ENCODE data around the gene DMXL2. TPM values are rescaled to one million over a fixed set of nuclear protein-coding genes. Genes with fewer than 3 reads are reported as not detected.

DMXL2 gene
- total RNA-seq, 1 experiment from 2014 or later: 10.9 TPM

DNA sequence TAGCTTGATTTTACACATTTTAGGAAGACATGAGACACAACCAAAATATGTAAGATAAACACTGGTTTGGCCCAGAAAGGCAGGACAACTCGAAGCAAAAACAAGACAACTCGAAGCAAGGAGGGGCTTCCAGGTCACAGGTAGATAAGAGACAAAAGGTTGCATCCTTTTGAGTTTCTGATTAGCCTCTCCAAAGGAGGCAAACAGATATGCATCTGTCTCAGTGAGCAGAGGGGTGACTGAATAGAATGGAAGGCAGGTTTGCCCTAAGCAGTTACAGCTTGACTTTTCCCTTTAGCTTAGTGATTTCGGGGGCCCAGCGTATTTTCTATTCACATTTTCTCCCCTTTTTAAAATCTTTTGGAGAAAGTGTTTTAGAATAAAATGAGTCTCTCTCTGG is 206.4 kb downstream of the DMXL2 start:
- no peak for ATAC-seq
- Histone ChIP-seq H3F3A (ENCODE audit: low read length, unreplicated experiment) (no peaks in the 10 kb centered on the region), H3K4me2 (ENCODE audit: low read length) (no peak overlapping the region), H2AFZ (ENCODE audit: low read length) (no peak overlapping the region), H3K27me3 (ENCODE audit: low read length) (no peaks in the 10 kb centered on the region), H3K4me3 (ENCODE audit: low read length) (no peak overlapping the region), H3K4me1 (ENCODE audit: insufficient read depth, low read length) (no peaks in the 10 kb centered on the region), H3K79me2 (ENCODE audit: low read length) (no peaks in the 10 kb centered on the region), H3K9ac (ENCODE audit: low read length) (no peak overlapping the region), H3K9me3 (ENCODE audit: low read length) (no peaks in the 10 kb centered on the region), H3K36me3 (ENCODE audit: low read depth, low read length) (no peaks in the 10 kb centered on the region), H3K9me2 (replicated peaks; ENCODE audit: low read length) (no peaks in the 10 kb centered on the region), H3K27ac (ENCODE audit: low read length) (no peak overlapping the region), H4K20me1 (ENCODE audit: low read length) (no peaks in the 10 kb centered on the region)
- no TSS peak for BruUV-seq (replicated peaks)
- no peak for DNase-seq
- POLR2A ChIA-PET (ENCODE audit: unreplicated experiment): no interaction called here
- TF ChIP-seq CTCF (conservative IDR thresholded peaks at IDR 0.05; ENCODE audit: low read depth, low read length) (no peak), EZH2 (IDR thresholded peaks at IDR 0.05; ENCODE audit: low read length, unreplicated experiment) (no peak), EZH2phosphoT487 (IDR thresholded peaks at IDR 0.05; ENCODE audit: borderline replicate concordance, low read length) (no peak)
- intact Hi-C loops (cut with micrococcal nuclease): no loop called here
- CTCF ChIA-PET: no interaction called here

DNA sequence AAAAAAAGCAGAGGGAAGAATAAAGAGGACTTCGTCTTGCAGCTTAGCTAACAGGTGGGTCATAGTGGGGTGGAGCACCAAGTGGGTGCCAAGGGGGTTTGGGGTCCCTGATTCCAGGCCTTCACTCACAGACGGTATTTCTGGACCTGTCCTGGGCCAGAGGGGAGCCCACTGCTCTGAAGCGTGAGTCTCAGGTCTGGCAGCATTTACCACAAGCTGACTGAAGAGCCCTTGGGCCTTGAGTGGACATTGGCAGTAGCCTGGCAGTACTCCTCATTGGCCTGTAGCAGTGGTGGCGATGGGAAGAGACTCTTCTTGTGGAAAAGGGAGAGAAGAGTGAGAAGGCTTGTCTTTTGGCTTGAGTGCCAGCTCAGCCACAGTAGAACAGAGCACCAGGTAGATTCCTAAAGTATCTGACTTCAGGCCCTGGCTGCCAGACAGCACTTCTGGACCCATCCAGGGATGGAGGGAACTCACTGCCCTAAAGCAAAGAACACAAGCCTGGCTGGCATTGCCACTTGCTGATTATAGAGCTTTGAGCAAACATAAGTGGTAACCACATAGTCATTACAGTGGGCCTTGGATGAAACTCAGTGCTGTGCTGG is 208.2 kb downstream of the DMXL2 start:
- no peak overlapping the region for H3K4me2 ChIP-seq (ENCODE audit: low read length)
- CTCF ChIA-PET: no interaction called here
- no peak for DNase-seq
- H3F3A ChIP-seq (ENCODE audit: low read length, unreplicated experiment): no peaks in the 10 kb centered on the region
- no peaks in the 10 kb centered on the region for H3K79me2 ChIP-seq (ENCODE audit: low read length)
- no peak overlapping the region for H3K4me3 ChIP-seq (ENCODE audit: low read length)
- H3K36me3 ChIP-seq (ENCODE audit: low read depth, low read length): no peaks in the 10 kb centered on the region
- intact Hi-C loops (cut with micrococcal nuclease): no loop called here
- H4K20me1 ChIP-seq (ENCODE audit: low read length): no peaks in the 10 kb centered on the region
- POLR2A ChIA-PET (ENCODE audit: unreplicated experiment): no interaction called here
- H3K27ac ChIP-seq (ENCODE audit: low read length): no peak overlapping the region
- H3K9ac ChIP-seq (ENCODE audit: low read length): no peak overlapping the region
- BruUV-seq (replicated peaks): no TSS peak
- H3K4me1 ChIP-seq (ENCODE audit: insufficient read depth, low read length): no peaks in the 10 kb centered on the region
- H2AFZ ChIP-seq (ENCODE audit: low read length): no peak overlapping the region
- TF ChIP-seq EZH2 (IDR thresholded peaks at IDR 0.05; ENCODE audit: low read length, unreplicated experiment) (no peak), EZH2phosphoT487 (IDR thresholded peaks at IDR 0.05; ENCODE audit: borderline replicate concordance, low read length) (no peak), CTCF (conservative IDR thresholded peaks at IDR 0.05; ENCODE audit: low read depth, low read length) (no peak)
- no peaks in the 10 kb centered on the region for H3K9me3 ChIP-seq (ENCODE audit: low read length)
- no peaks in the 10 kb centered on the region for H3K9me2 ChIP-seq (replicated peaks; ENCODE audit: low read length)
- ATAC-seq: no peak
- no peaks in the 10 kb centered on the region for H3K27me3 ChIP-seq (ENCODE audit: low read length)

GRCh38 chr15:51405693-51406523 is 216.7 kb downstream of the DMXL2 start:
- no peaks in the 10 kb centered on the region for H3F3A ChIP-seq (ENCODE audit: low read length, unreplicated experiment)
- no peaks in the 10 kb centered on the region for H4K20me1 ChIP-seq (ENCODE audit: low read length)
- no peaks in the 10 kb centered on the region for H3K9me3 ChIP-seq (ENCODE audit: low read length)
- no peaks in the 10 kb centered on the region for H3K79me2 ChIP-seq (ENCODE audit: low read length)
- intact Hi-C loops (cut with micrococcal nuclease): no loop called here
- H3K9me2 ChIP-seq (replicated peaks; ENCODE audit: low read length): no peaks in the 10 kb centered on the region
- TF ChIP-seq EZH2 (IDR thresholded peaks at IDR 0.05; ENCODE audit: low read length, unreplicated experiment): no peak
- H3K9ac ChIP-seq (ENCODE audit: low read length): no peak overlapping the region
- H3K27me3 ChIP-seq (ENCODE audit: low read length): no peaks in the 10 kb centered on the region
- no peak overlapping the region for H3K27ac ChIP-seq (ENCODE audit: low read length)
- peak overlapping the region; percentile 4; the same call in 1 of the 2 replicates for H2AFZ ChIP-seq (ENCODE audit: low read length)
- BruUV-seq (replicated peaks): no TSS peak
- POLR2A ChIA-PET (ENCODE audit: unreplicated experiment): no interaction called here
- no peak for ATAC-seq
- peak overlapping the region; percentile 46; the same call in 1 of the 2 replicates for H3K4me2 ChIP-seq (ENCODE audit: low read length)
- CTCF ChIA-PET: no interaction called here
- H3K4me3 ChIP-seq (ENCODE audit: low read length): no peak overlapping the region
- no peaks in the 10 kb centered on the region for H3K36me3 ChIP-seq (ENCODE audit: low read depth, low read length)
- peak; percentile 40 for DNase-seq
- H3K4me1 ChIP-seq (ENCODE audit: insufficient read depth, low read length): peaks cover 28% of the 10 kb centered on the region

Measured in PC-3 (cell line).